ENCODE measurements around the gene CTNS. TPM values are rescaled to one million over a fixed set of nuclear protein-coding genes. Genes with fewer than 3 reads are reported as not detected.

Gene CTNS
- 10 to 100 TPM in 1 of 4 donors, 1 to 10 TPM in 3; 5.4 to 19.7 (median 7.0) TPM for polyA plus RNA-seq
- long read RNA-seq, donor 1 = 0 reads
- long read RNA-seq, donor 2, partial matches to known transcripts = 5 of 6 reads
- long read RNA-seq, donor 2, other reads (novel, unspliced or antisense) = 0 of 6 reads
- long read RNA-seq, donor 3, partial matches to known transcripts = 33 of 50 reads
- long read RNA-seq, donor 3, other reads (novel, unspliced or antisense) = 16 of 50 reads
- long read RNA-seq, donor 4 = 0 reads
- long read RNA-seq, donor 5 = 0 reads
- long read RNA-seq, donor 6, transcript CTNS-201 (12 exons, 2,866 nt) = major isoform, 5 of 5 reads
- long read RNA-seq, donor 6, partial matches to known transcripts = 0 of 5 reads
- long read RNA-seq, donor 6, other reads (novel, unspliced or antisense) = 0 of 5 reads
- long read RNA-seq, donor 7 = 0 reads
- long read RNA-seq, donor 8 = 0 reads
- long read RNA-seq, donor 9 = 0 reads
- long read RNA-seq, donor 10, partial matches to known transcripts = 0 of 2 reads
- long read RNA-seq, donor 10, other reads (novel, unspliced or antisense) = 0 of 2 reads

DNA sequence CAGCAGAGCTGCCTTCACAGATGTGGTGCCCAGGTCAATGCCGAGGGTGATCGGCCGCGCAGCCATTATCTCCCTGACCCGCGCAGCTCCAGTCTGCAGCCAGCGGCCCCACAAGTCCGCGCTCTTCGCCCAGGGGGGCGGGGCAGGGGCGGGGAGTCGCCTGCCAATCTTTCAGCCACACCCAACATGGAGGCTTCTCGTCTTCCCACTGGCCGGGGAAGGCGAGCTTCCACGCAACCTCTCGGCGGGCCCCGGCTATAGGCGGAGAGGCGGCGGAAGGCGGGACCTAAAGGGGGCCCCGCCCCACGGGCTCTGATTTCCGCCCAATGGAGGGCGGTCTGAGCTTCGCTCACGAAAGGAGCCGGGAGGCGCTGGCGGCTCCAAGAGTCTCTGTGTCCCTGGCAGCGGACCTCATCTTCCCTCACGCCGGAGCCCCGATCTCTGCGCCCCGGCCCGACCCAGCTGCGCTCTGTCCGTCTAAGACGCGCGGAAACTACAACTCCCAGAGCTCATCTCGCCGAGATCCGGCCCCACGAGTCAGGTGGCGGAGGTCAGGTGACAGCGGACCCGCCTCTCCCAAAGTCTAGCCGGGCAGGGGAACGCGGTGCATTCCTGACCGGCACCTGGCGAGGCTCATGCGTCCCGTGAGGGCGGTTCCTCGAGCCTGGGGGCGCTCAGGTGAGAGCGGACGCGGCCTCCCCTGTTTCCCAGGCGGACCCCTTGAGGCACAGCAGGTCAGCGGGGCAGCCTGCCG, at the start of gene CTNS, which contains the start of gene SHPK:
Gene CTNS, plus strand, starts transcription at position 607 of the 754 bp plus-strand sequence. CDS start 3,447 bp downstream, outside the sequence.
Gene SHPK, minus strand, starts transcription at position 97 of the 754 bp plus-strand sequence. Its CDS starts 31 bp downstream, at position 66.
- H3K27ac ChIP-seq (ENCODE audit: low read depth in 1 of 3, low read length in 2 of 3) = peak within 1 kb of the TSS; percentile 97 to 100 (median 98)
- peaks cover 0 to 2% (median 0%) of the 10 kb centered on the region in 3 donors for H3K4me1 ChIP-seq (ENCODE audit: control insufficient read depth in 3 of 3, insufficient read depth in 2 of 3, low read depth in 1 of 3, low read length in 2 of 3)
- no peaks in the 10 kb centered on the region for H3K9me3 ChIP-seq (ENCODE audit: control insufficient read depth in 2 of 2, insufficient read depth in 1 of 2, low read depth in 1 of 2, low read length in 1 of 2)
- peaks cover 0 to 39% (median 0%) of the 10 kb centered on the region in 3 donors for H3K36me3 ChIP-seq (ENCODE audit: control insufficient read depth in 3 of 3, insufficient read depth in 2 of 3, low read depth in 1 of 3, low read length in 3 of 3)
- FAIRE-seq = no peak
- peak; percentile 97 to 98 for DNase-seq
- H3K4me3 ChIP-seq (ENCODE audit: low read depth in 1 of 3, low read length in 3 of 3) = peak within 1 kb of the TSS; percentile 72 to 93 (median 92)
- 0 to 1% (median 1%) methylated on average over 56 to 68 of the region's 68 CpGs for WGBS, 3 donors
- H3K27me3 ChIP-seq (ENCODE audit: control insufficient read depth in 3 of 3, insufficient read depth in 3 of 3, low read length in 3 of 3) = no peaks in the 10 kb centered on the region

DNA sequence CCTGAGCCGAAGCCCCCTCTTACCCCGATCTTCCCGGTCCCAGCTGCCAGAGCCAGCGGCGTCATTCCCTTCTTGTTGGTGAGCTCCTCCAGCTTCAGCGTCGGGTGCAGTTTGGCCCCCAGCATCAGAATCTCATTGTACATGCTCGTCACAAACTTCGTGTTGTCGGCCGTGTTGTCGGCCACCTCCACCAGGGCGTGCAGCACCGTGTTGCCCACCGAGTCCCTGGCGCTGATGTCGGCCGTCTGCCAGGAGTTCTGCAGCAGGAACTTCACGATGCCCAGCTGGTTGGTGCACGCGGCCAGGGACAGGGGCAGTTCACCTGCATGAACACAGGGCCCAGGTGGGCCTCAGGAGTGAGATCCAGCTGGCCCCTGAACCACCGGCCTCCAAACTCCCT, 46.8 kb upstream of the CTNS start:
- H3K27me3 ChIP-seq (ENCODE audit: control insufficient read depth in 3 of 3, insufficient read depth in 3 of 3, low read length in 3 of 3) = no peaks in the 10 kb centered on the region
- peaks cover 5 to 87% (median 30%) of the 10 kb centered on the region in 3 donors for H3K36me3 ChIP-seq (ENCODE audit: control insufficient read depth in 3 of 3, insufficient read depth in 2 of 3, low read depth in 1 of 3, low read length in 3 of 3)
- no peak overlapping the region for H3K27ac ChIP-seq (ENCODE audit: low read depth in 1 of 3, low read length in 2 of 3)
- no peak for DNase-seq
- no peaks in the 10 kb centered on the region for H3K4me1 ChIP-seq (ENCODE audit: control insufficient read depth in 3 of 3, insufficient read depth in 2 of 3, low read depth in 1 of 3, low read length in 2 of 3)
- no peak overlapping the region for H3K4me3 ChIP-seq (ENCODE audit: low read depth in 1 of 3, low read length in 3 of 3)
- no peak for FAIRE-seq
- 96 to 98% (median 97%) methylated on average over 22 of the region's 22 CpGs for WGBS, 3 donors
- H3K9me3 ChIP-seq (ENCODE audit: control insufficient read depth in 2 of 2, insufficient read depth in 1 of 2, low read depth in 1 of 2, low read length in 1 of 2) = no peaks in the 10 kb centered on the region

DNA sequence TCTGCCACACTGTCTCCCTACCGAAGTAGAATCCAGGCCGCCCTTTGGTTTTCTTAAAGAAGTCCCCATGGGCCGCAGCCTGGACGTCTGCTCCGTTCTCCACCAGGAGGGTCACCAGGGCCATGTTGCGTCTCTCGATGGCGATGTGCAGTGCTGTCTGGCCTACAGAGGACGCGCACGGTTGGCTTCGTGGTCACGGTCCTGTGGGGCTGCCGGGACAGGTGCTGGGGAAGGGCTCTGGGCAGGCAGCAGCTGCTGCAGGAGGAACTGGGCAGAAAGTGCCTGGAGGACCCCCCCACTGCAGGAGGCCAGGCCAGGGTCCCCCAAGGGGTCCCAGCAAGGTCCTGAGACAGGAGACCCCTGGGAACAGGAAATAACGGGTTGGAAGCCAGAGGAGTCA, 46.3 kb upstream of the CTNS start:
- Histone ChIP-seq H3K4me3 (ENCODE audit: low read depth in 1 of 3, low read length in 3 of 3) (no peak overlapping the region), H3K36me3 (ENCODE audit: control insufficient read depth in 3 of 3, insufficient read depth in 2 of 3, low read depth in 1 of 3, low read length in 3 of 3) (peaks cover 5 to 87% (median 30%) of the 10 kb centered on the region in 3 donors), H3K27ac (ENCODE audit: low read depth in 1 of 3, low read length in 2 of 3) (no peak overlapping the region), H3K27me3 (ENCODE audit: control insufficient read depth in 3 of 3, insufficient read depth in 3 of 3, low read length in 3 of 3) (no peaks in the 10 kb centered on the region), H3K4me1 (ENCODE audit: control insufficient read depth in 3 of 3, insufficient read depth in 2 of 3, low read depth in 1 of 3, low read length in 2 of 3) (no peaks in the 10 kb centered on the region), H3K9me3 (ENCODE audit: control insufficient read depth in 2 of 2, insufficient read depth in 1 of 2, low read depth in 1 of 2, low read length in 1 of 2) (no peaks in the 10 kb centered on the region)
- 90 to 95% (median 94%) methylated on average over 15 of the region's 15 CpGs for WGBS, 3 donors
- DNase-seq (no peak), FAIRE-seq (no peak)

DNA sequence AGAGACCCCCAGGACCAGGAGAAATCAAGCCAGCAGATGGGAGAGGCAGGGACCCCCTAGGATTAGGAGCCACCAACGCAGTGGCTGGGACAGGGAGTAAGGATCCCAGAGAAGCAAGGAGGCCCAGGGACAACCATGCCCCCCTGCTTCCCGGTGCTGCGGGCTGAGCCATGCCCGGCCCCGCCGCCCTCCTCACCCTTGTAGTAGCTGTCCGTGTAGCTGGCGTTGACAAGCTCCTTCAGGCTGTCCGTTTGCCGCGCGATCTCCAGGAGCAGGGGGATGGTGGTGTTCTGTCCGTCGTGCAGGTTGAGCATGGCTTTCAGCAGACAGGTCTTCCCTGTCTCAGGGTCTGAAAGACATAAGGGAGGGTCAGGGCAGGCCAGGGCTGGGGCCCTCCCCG, 45.8 kb upstream of the CTNS start:
- 92 to 94% (median 93%) methylated on average over 14 to 15 of the region's 15 CpGs for WGBS, 3 donors
- no peak for FAIRE-seq

DNA sequence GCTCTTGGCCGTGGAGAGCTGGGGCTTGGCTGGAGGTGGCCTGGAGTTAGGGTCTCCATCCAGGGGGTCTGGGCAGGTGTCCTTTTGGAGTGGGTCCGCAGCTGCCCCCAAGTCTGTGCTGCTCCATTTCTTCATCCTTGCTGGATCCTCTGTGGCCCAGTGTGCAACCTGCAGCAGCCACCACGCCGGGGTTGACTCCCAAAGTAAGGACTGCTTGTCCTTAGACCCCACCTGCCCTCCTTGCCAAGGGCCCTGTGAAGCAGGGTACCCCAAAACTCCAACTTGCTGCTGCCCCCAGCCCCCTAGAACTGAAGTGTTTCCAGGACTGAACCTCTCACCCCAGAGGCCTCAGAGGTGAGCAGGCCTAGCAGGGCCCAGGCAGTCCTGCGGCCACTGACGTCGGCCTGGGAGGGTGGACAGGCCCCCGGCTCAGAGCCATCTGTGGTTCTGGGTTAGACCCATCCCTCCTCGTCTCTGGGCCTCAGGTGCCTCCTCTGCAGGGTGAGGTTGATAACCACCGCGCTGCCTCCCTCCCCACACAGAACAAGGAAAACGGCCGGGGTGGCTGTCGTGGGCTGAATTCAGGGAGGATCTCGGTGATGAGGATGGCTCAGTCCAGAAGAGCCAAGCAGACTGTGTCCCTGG, 44.2 kb upstream of the CTNS start:
- no peaks in the 10 kb centered on the region for H3K9me3 ChIP-seq (ENCODE audit: control insufficient read depth in 2 of 2, insufficient read depth in 1 of 2, low read depth in 1 of 2, low read length in 1 of 2)
- no peak overlapping the region for H3K27ac ChIP-seq (ENCODE audit: low read depth in 1 of 3, low read length in 2 of 3)
- peaks cover 5 to 85% (median 23%) of the 10 kb centered on the region in 3 donors for H3K36me3 ChIP-seq (ENCODE audit: control insufficient read depth in 3 of 3, insufficient read depth in 2 of 3, low read depth in 1 of 3, low read length in 3 of 3)
- H3K4me1 ChIP-seq (ENCODE audit: control insufficient read depth in 3 of 3, insufficient read depth in 2 of 3, low read depth in 1 of 3, low read length in 2 of 3) = no peaks in the 10 kb centered on the region
- 90 to 95% (median 90%) methylated on average over 12 to 15 of the region's 15 CpGs for WGBS, 3 donors
- FAIRE-seq (no peak), DNase-seq (no peak)
- no peak overlapping the region for H3K4me3 ChIP-seq (ENCODE audit: low read depth in 1 of 3, low read length in 3 of 3)
- H3K27me3 ChIP-seq (ENCODE audit: control insufficient read depth in 3 of 3, insufficient read depth in 3 of 3, low read length in 3 of 3) = no peaks in the 10 kb centered on the region

More for the DNA sequence above, 45.8 kb upstream of the CTNS start:
- Histone ChIP-seq H3K27me3 (ENCODE audit: control insufficient read depth in 3 of 3, insufficient read depth in 3 of 3, low read length in 3 of 3) (no peaks in the 10 kb centered on the region), H3K4me1 (ENCODE audit: control insufficient read depth in 3 of 3, insufficient read depth in 2 of 3, low read depth in 1 of 3, low read length in 2 of 3) (no peaks in the 10 kb centered on the region), H3K27ac (ENCODE audit: low read depth in 1 of 3, low read length in 2 of 3) (no peak overlapping the region), H3K4me3 (ENCODE audit: low read depth in 1 of 3, low read length in 3 of 3) (no peak overlapping the region), H3K9me3 (ENCODE audit: control insufficient read depth in 2 of 2, insufficient read depth in 1 of 2, low read depth in 1 of 2, low read length in 1 of 2) (no peaks in the 10 kb centered on the region), H3K36me3 (ENCODE audit: control insufficient read depth in 3 of 3, insufficient read depth in 2 of 3, low read depth in 1 of 3, low read length in 3 of 3) (peaks cover 5 to 86% (median 26%) of the 10 kb centered on the region in 3 donors)
- no peak for DNase-seq

DNA sequence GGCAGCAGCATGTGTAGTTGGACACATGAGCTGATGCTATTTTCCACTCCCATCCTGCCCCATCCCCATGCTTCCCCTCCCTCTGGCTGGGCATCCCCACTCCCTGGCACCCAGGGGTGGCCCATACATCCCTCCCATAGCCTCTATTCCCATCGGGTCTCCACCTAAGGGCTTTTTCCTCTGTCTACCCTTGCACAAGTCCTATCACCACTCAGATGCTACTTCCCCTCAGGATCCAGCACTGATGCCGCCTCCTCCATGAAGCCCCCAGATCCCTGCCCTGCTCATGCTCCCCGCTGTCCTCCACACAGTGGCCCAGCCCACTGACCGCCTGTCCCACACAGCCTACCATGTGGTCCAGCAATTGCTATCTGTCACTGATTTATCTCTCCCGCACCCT, 43.2 kb upstream of the CTNS start:
- Histone ChIP-seq H3K36me3 (ENCODE audit: control insufficient read depth in 3 of 3, insufficient read depth in 2 of 3, low read depth in 1 of 3, low read length in 3 of 3) (peaks cover 5 to 85% (median 23%) of the 10 kb centered on the region in 3 donors), H3K9me3 (ENCODE audit: control insufficient read depth in 2 of 2, insufficient read depth in 1 of 2, low read depth in 1 of 2, low read length in 1 of 2) (no peaks in the 10 kb centered on the region), H3K27me3 (ENCODE audit: control insufficient read depth in 3 of 3, insufficient read depth in 3 of 3, low read length in 3 of 3) (no peaks in the 10 kb centered on the region), H3K27ac (ENCODE audit: low read depth in 1 of 3, low read length in 2 of 3) (no peak overlapping the region), H3K4me1 (ENCODE audit: control insufficient read depth in 3 of 3, insufficient read depth in 2 of 3, low read depth in 1 of 3, low read length in 2 of 3) (no peaks in the 10 kb centered on the region), H3K4me3 (ENCODE audit: low read depth in 1 of 3, low read length in 3 of 3) (no peak overlapping the region)
- FAIRE-seq (no peak), DNase-seq (no peak)
- 94 to 95% (median 95%) methylated on average over 5 of the region's 5 CpGs for WGBS, 3 donors

DNA sequence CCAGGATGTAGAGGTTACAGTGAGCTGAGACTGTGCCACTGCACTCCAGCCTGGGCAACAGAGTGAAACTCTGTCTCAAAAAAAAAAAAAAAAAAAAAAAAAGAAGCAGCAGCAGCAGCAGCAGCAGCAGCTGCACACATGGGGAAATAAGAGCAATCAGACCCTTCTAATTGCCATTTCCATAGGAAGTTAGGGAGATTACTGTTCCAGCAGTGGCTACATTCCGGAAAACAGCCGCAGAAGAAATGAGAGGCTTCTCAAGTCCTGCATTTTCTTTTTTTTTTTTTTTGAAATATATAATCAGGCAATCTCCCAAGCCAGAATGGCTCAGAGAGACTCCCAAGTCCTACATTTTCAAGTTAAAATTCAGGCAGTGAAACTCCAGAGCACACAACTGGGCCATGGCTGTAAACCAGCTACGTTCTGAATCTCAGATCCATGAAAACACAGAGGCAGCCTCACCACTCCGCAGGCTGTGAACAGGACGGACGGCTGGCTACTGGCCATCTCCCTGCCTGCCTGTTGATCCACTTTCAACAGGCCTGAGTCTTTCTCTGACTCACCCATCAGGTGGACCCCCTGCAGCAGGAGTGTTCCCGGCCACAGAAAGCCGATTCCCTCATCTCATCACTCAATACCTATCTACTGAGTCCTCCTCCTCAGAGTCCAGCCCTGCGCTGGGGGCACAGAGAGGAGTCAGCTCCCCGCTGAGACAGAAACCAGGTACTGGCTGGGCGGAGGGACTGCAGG, 42.3 kb upstream of the CTNS start:
- Histone ChIP-seq H3K4me3 (ENCODE audit: low read depth in 1 of 3, low read length in 3 of 3) (no peak overlapping the region), H3K4me1 (ENCODE audit: control insufficient read depth in 3 of 3, insufficient read depth in 2 of 3, low read depth in 1 of 3, low read length in 2 of 3) (no peaks in the 10 kb centered on the region), H3K27ac (ENCODE audit: low read depth in 1 of 3, low read length in 2 of 3) (no peak overlapping the region), H3K36me3 (ENCODE audit: control insufficient read depth in 3 of 3, insufficient read depth in 2 of 3, low read depth in 1 of 3, low read length in 3 of 3) (peaks cover 0 to 79% (median 23%) of the 10 kb centered on the region in 3 donors), H3K9me3 (ENCODE audit: control insufficient read depth in 2 of 2, insufficient read depth in 1 of 2, low read depth in 1 of 2, low read length in 1 of 2) (no peaks in the 10 kb centered on the region), H3K27me3 (ENCODE audit: control insufficient read depth in 3 of 3, insufficient read depth in 3 of 3, low read length in 3 of 3) (no peaks in the 10 kb centered on the region)
- WGBS, 3 donors = 68 to 85% (median 84%) methylated on average over 11 of the region's 11 CpGs
- no peak for FAIRE-seq
- no peak for DNase-seq
